Adrenal gland (tissue), 5 donors: ENCODE results near the gene FMN1.

ENCODE experiments used
- CTCF ChIP-seq, 6 experiments: fragments of 450-650 bp in 4 of 6; fragments of 200-600 bp in 2 of 6; sonication (generic) in 1 of 6; IDR thresholded peaks; 1 replicate in 5 of 6; 2 replicates in 1 of 6; pipeline versions ENCODE4 v1.5.1 to v1.8.0; 2016 to 2021; ENCODE audit warnings: antibody characterized with exemption in 6 of 6, mild to moderate bottlenecking in 2 of 6, moderate library complexity in 1 of 6
- POLR2A ChIP-seq, 2 donors: fragments of 450-650 bp; IDR thresholded peaks; one replicate each; pipeline ENCODE4 v1.6.1; 2017; ENCODE audit warnings: antibody characterized with exemption in 2 of 2, mild to moderate bottlenecking in 2 of 2, moderate library complexity in 1 of 2
- donor health status: DM: no; HTN: no; CAD: no.

DNA sequence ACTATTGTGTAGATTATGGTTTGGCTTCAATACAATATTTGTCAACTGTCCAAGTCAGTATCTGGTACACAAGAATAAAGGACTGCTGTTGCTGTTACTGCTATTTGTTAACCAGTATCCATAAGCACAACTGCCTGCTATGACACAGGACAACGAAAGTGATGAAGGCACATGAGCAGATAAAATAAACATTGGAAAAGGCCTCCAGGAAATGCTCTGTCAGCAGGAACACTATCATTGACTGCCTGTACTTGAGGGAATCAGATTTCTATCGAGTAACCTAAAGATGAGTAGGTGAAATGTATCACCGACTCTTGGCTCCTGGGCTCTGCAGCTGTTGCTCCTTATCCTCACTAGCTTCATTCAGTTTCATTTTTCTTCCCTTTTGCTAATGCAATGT lies 56.5 kb downstream of the FMN1 start:
- no peak for TF ChIP-seq CTCF (IDR thresholded peaks at IDR 0.05)
- TF ChIP-seq POLR2A (IDR thresholded peaks at IDR 0.05) = no peak
